Natural killer cell (primary cell): ENCODE measurements around the gene ARPC5L. TPM values are rescaled to one million over a fixed set of nuclear protein-coding genes. Genes with fewer than 3 reads are reported as not detected.

ENCODE experiments used
- ATAC-seq, 3 donors: fragments of 150-1000 bp in 2 of 3; fragments of 200-7000 bp in 1 of 3; cut with Tn5 transposase; 1 replicate in 1 of 3; 2 replicates in 2 of 3; pipeline ENCODE4 v1.10.0; 2021; ENCODE audit warnings: mild to moderate bottlenecking in 2 of 3, moderate library complexity in 2 of 3
- DNase-seq, 2 donors: peaks; one replicate each; pipeline versions ENCODE4 v3.0.0 to v3.0.0-alpha.2; 2013 to 2021; ENCODE audit warnings: mixed read lengths in 1 of 2
- H3K27ac ChIP-seq: one replicate; pipeline ENCODE4 v1.5.1; 2013; ENCODE audit warnings: mild to moderate bottlenecking, low read length
- H3K27me3 ChIP-seq: one replicate; pipeline ENCODE4 v1.6.1; 2013; ENCODE audit warnings: low read length; ENCODE audit not compliant: control insufficient read depth, insufficient read depth
- H3K36me3 ChIP-seq: one replicate; pipeline ENCODE4 v1.6.1; 2013; ENCODE audit warnings: low read length; ENCODE audit not compliant: control insufficient read depth, insufficient read depth
- H3K4me1 ChIP-seq: one replicate; pipeline ENCODE4 v1.6.1; 2013; ENCODE audit warnings: low read length; ENCODE audit not compliant: control insufficient read depth, insufficient read depth
- H3K4me3 ChIP-seq: one replicate; pipeline ENCODE4 v1.5.1; 2013; ENCODE audit warnings: low read length
- H3K9me3 ChIP-seq: one replicate; pipeline ENCODE4 v1.6.1; 2013; ENCODE audit warnings: low read length; ENCODE audit not compliant: control insufficient read depth, insufficient read depth
- H3K27ac Mint-ChIP-seq, 2 donors: one replicate each; pipeline ENCODE4 v1.8.0; 2022; ENCODE audit warnings: mild to moderate bottlenecking in 2 of 2, mixed read lengths in 2 of 2, moderate library complexity in 1 of 2
- H3K27me3 Mint-ChIP-seq, 2 donors: one replicate each; pipeline ENCODE4 v1.8.0; 2022; ENCODE audit warnings: low read depth in 2 of 2, mixed read lengths in 2 of 2
- H3K36me3 Mint-ChIP-seq: one replicate; pipeline ENCODE4 v1.8.0; 2022; ENCODE audit warnings: mixed read lengths
- H3K4me1 Mint-ChIP-seq, 2 donors: one replicate each; pipeline ENCODE4 v1.8.0; 2022; ENCODE audit warnings: mixed read lengths in 2 of 2
- H3K4me3 Mint-ChIP-seq: one replicate; pipeline ENCODE4 v1.8.0; 2022; ENCODE audit warnings: mild to moderate bottlenecking, moderate library complexity, mixed read lengths
- H3K9me3 Mint-ChIP-seq, 2 donors: one replicate each; pipeline ENCODE4 v1.8.0; 2022; ENCODE audit warnings: mixed read lengths in 2 of 2
- CTCF ChIP-seq: fragments of 200-600 bp; IDR thresholded peaks from one replicate; pipeline ENCODE4 v1.8.0; 2022; ENCODE audit warnings: antibody characterized with exemption
- WGBS: methylation state at CpG from one replicate; pipeline ENCODE4 v1.1.7; 2013; ENCODE audit warnings: missing lambda C conversion rate; ENCODE audit not compliant: insufficient coverage; 5-methylcytosine and 5-hydroxymethylcytosine counted together
- intact Hi-C: fragments of 100-400 bp; cut with micrococcal nuclease; formaldehyde crosslinking; loops from one replicate; pipeline ENCODE4 v1.14.2; 2022
- total RNA-seq, 4 donors: library from RNA; stranded (reverse); fragments of 120-200 nt in 1 of 4; gene quantifications; one replicate each; pipeline versions ENCODE4 v1.2.3 to v1.2.4, GENCODE V29; 2013 to 2022

ARPC5L gene
- total RNA-seq, 3 donors from 2014 or later (not counting 1 experiment from before 2014, with no cell fraction given), result 131 to 169 (median 139) TPM

DNA sequence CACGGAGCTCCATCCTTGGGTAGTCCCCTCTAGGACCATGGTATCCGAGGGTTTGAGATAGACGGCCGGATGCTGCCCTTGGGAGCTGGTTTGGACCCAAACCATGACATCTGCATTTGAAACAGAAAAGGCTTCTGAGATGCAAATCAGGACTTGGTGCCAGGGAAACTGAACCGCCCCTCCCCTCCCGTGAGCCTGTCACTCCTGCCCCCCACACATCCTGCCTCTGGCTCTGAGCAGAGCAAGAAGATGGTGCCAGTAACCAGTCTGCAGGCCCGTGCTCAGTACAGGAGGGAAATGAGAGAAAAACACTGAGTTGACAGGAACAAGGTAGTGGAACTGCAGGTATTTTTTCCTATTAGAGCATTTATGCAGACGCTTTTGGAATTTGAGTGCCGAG lies 18.6 kb downstream of the ARPC5L start:
- Histone ChIP-seq H3K27me3 (no peaks in the 10 kb centered on the region), H3K36me3 (peaks cover 72% of the 10 kb centered on the region), H3K9me3 (no peaks in the 10 kb centered on the region), H3K4me3 (no peak overlapping the region), H3K27ac (peak overlapping the region; percentile 3), H3K4me1 (peaks cover 29% of the 10 kb centered on the region)
- DNase-seq, result no peak
- H3K36me3 Mint-ChIP-seq, result peaks cover 12% of the 10 kb centered on the region
- H3K9me3 Mint-ChIP-seq, result no peaks in the 10 kb centered on the region
- intact Hi-C loops, result no loop called here
- peak in 2 of 3 donors; percentile 53 to 57 for ATAC-seq
- peaks cover 32 to 34% of the 10 kb centered on the region in 2 donors for H3K4me1 Mint-ChIP-seq
- WGBS, result 67% methylated on average over 9 of the region's 9 CpGs
- H3K27ac Mint-ChIP-seq, result peak overlapping the region; percentile 63 to 97
- no peak for TF ChIP-seq CTCF
- no peaks in the 10 kb centered on the region for H3K27me3 Mint-ChIP-seq
- no peak overlapping the region for H3K4me3 Mint-ChIP-seq

DNA sequence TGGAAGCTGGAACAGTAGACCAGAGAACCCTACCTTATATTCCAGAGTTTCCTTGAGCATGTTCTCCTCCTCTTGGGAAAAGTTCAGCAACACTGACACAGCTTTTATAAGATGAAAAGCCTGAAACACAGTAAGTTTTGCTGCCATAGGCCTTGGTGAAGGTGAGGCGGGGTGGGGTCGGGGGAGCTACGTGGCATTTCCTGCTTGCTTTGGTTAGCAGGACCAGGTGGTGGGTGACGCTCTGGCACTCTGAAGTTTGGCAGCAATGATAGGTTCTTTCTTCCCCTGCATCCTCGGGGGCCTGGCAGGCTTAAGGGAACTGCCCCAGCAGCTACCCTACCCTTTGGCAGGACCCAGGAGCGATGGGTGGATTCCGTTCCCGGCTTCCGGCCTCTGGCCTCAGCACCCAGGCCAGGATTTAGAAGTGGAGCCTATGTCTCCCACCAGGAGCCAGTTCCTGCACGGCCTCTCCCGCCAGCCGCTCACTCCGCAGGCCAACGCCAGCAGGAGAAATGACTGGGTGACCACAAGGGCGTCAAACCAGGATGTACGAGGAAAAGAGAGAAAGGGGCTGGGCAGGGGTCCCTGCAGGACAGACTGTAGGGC lies 19.3 kb downstream of the ARPC5L start:
- H3K9me3 Mint-ChIP-seq, result no peaks in the 10 kb centered on the region
- H3K27ac Mint-ChIP-seq, result peak overlapping the region; percentile 63 to 69
- WGBS, result 87% methylated on average over 16 of the region's 16 CpGs
- intact Hi-C loops, result no loop called here
- H3K36me3 Mint-ChIP-seq, result peaks cover 12% of the 10 kb centered on the region
- peak overlapping the region; percentile 2 for H3K27ac ChIP-seq
- no peaks in the 10 kb centered on the region for H3K27me3 ChIP-seq
- no peak for TF ChIP-seq CTCF
- H3K27me3 Mint-ChIP-seq, result no peaks in the 10 kb centered on the region
- H3K4me3 ChIP-seq, result no peak overlapping the region
- peaks cover 74% of the 10 kb centered on the region for H3K36me3 ChIP-seq
- no peak overlapping the region for H3K4me3 Mint-ChIP-seq
- DNase-seq (no peak), ATAC-seq (no peak)
- H3K9me3 ChIP-seq, result no peaks in the 10 kb centered on the region
- peaks cover 22% of the 10 kb centered on the region for H3K4me1 ChIP-seq
- peaks cover 31 to 33% of the 10 kb centered on the region in 2 donors for H3K4me1 Mint-ChIP-seq

GRCh38 chr9:124882231-124882630 lies 20.3 kb downstream of the ARPC5L start:
- H3K27ac ChIP-seq, result no peak overlapping the region
- peaks cover 22% of the 10 kb centered on the region for H3K4me1 ChIP-seq
- H3K27me3 Mint-ChIP-seq, result no peaks in the 10 kb centered on the region
- no peak overlapping the region for H3K4me3 Mint-ChIP-seq
- H3K27ac Mint-ChIP-seq, result peak overlapping the region in 1 of 2 donors; percentile 69
- peaks cover 73% of the 10 kb centered on the region for H3K36me3 ChIP-seq
- H3K4me3 ChIP-seq, result no peak overlapping the region
- TF ChIP-seq CTCF, result no peak
- H3K27me3 ChIP-seq, result no peaks in the 10 kb centered on the region
- H3K9me3 Mint-ChIP-seq, result no peaks in the 10 kb centered on the region
- no peaks in the 10 kb centered on the region for H3K9me3 ChIP-seq
- no peak for ATAC-seq
- DNase-seq, result no peak
- H3K4me1 Mint-ChIP-seq, result peaks cover 24 to 27% of the 10 kb centered on the region in 2 donors
- intact Hi-C loops, result no loop called here
- H3K36me3 Mint-ChIP-seq, result peaks cover 12% of the 10 kb centered on the region
- WGBS, result 91% methylated on average over 13 of the region's 13 CpGs

- Histone ChIP-seq H3K9me3 (no peaks in the 10 kb centered on the region), H3K27me3 (no peaks in the 10 kb centered on the region), H3K4me1 (peaks cover 22% of the 10 kb centered on the region), H3K36me3 (peaks cover 68% of the 10 kb centered on the region), H3K27ac (no peak overlapping the region), H3K4me3 (no peak overlapping the region)
- H3K4me3 Mint-ChIP-seq, result no peak overlapping the region
- H3K36me3 Mint-ChIP-seq, result peaks cover 2% of the 10 kb centered on the region
- WGBS, result 88% methylated on average over 4 of the region's 4 CpGs
- ATAC-seq (no peak), DNase-seq (no peak)
- peaks cover 10 to 11% of the 10 kb centered on the region in 2 donors for H3K4me1 Mint-ChIP-seq
- TF ChIP-seq CTCF, result no peak
- intact Hi-C loops, result no loop called here
- H3K27me3 Mint-ChIP-seq, result no peaks in the 10 kb centered on the region
- H3K27ac Mint-ChIP-seq, result no peak overlapping the region
- no peaks in the 10 kb centered on the region for H3K9me3 Mint-ChIP-seq
Observed at GRCh38 chr9:124884376-124884775, 22.4 kb downstream of the ARPC5L start.
